NCI-H128 (cell line): ENCODE data around the gene GPS2.

Experiments
- DNase-seq: peaks from one replicate; lab custom pipeline; 2025; ENCODE audit not compliant: unreplicated experiment; lab: John Stamatoyannopoulos, UW

Gene GPS2

DNA sequence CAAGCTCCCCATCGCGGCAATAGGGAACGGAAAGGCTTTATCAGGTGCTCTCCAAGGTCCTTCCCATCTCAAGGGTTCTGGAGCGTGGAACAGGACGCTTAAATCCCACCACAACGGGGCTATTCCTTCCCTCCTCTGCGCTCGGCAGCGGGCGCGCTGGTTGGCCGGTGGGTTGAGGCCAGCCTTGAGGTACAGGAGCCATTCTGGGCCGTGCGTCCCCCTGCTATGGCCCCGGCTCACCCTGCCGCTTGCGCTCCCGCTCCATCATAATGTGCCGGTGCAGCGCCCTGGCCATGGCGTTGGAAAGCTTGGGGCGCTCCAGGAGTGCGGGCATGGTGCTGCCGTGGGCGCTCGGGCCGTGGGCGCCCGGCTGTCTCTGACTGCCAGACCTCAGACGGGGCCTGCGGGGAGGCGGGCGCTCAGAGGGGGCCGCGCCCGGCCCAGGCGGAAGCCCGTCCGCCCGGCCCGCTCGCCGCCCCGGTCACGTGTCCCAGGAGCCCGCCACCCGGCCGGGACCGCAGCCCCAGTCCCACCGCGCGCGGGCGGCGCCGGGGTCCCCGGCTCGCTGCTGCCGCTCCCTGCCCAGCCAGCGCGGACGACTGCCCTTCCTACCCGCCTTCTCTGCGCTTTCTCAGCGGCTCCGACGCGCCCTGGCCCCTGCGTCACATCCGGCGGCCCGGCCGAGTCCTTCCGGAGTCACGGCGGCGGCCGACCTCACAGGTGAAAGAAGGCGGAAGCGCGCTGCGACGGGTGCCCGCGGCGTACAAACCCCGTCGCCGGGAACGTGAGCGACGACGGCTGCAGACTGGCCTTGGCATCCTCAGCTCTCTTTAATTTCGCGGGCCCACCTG, at the start of gene GPS2:
TSS of gene GPS2 (minus strand) at position 642 of the 851 bp plus-strand sequence. CDS start at position 334, 308 bp downstream.
- peak; percentile 63 for DNase-seq

GRCh38 chr17:7363311-7363710, 48.2 kb upstream of the GPS2 start:
- DNase-seq = no peak

- no peak for DNase-seq
Observed at GRCh38 chr17:7361906-7362305, 46.7 kb upstream of the GPS2 start.

GRCh38 chr17:7357381-7357780, 42.2 kb upstream of the GPS2 start:
- DNase-seq = no peak

DNA sequence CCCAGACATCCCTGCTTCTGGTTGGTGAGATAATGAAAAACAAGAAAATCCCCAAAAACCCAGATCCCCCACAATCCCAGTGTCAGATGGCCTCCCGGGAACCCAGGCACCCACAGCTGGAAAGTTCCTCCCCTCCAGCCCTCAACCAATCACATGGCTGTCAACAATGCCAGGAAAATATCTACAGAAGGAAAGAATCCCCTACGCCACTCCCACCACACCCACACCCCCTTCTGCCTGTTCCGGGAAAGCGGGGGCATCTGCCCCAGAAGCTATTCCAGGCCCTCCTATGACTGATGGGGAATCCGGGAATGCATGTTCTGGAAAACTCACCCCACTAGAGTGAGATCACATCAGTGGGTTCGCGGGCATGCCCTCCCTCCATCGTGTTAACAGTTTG, 41.6 kb upstream of the GPS2 start:
- no peak for DNase-seq

GRCh38 chr17:7356072-7356549, 41.0 kb upstream of the GPS2 start:
- peak; percentile 35 for DNase-seq

DNA sequence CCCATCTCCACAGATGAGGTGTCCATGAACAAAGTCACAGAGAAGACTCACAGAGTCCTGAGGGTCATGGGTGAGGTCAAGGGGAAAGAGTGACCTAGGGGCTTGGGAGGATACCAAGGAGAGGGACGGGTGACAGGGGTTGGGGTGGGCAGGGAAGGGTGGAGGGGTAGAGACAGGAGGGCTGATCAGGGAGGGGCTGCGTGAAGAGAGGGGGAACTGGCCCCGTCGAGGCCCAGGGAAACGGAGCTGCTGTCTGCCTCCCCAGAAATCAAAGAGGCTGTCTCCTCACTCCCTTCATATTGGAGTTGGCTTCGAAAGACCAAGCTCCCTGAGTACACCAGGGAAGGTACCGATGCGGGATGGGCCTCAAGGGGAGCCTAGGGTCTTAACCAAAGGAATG, 40.4 kb upstream of the GPS2 start:
- no peak for DNase-seq

DNA sequence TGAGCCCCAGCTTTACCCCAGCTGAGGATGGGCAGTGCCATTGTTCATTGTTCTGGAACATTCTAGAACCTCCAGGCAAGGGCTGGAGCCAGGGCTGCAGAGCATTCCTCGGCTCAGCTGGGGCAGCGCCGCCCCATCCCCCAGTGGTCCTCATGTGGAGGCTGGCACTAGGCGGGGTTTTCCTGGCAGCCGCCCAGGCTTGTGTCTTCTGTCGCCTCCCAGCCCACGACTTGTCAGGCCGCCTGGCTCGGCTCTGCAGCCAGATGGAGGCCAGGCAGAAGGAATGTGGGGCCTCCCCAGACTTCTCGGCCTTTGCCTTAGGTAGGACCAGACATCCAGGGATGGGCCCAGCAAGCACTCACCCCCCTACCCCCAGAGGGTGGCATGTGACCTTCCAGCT, 39.9 kb upstream of the GPS2 start, which contains the start of gene TMEM95:
TSS of gene TMEM95 (plus strand) at position 104 of the 400 bp plus-strand sequence. CDS start at position 153, 49 bp downstream.
- DNase-seq = no peak

DNA sequence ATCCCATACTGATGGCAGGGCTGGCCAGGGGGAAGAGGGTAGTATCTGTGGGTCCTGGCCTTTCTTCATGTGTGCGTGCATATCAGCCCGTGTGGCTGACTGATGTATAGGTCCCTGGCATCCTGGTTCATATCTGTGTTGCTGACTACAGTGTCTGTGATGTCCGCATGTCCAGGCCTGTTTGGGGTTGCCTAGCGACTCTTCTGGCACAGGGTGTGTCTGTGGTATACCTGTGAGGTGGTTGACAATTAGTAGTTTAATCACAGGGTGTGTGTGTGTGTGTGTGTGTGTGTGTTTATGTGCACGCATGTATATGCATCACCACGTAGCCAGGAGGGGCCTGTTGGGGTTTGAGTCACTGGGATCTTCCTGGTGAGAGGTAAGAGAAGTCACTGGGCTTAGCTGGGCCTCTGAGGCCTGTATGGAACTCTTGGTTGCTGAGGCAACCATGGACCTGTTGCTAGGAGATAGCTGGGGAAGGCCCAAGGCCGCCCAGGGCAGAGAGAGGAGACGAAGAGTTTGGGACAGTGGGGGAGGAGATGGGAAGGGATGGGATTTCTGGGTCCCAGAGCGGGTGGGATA, 39.2 kb upstream of the GPS2 start:
- no peak for DNase-seq

- DNase-seq = no peak
Observed at GRCh38 chr17:7352910-7353635, 37.9 kb upstream of the GPS2 start.

GRCh38 chr17:7352503-7352889, 37.3 kb upstream of the GPS2 start:
- DNase-seq = no peak

DNA sequence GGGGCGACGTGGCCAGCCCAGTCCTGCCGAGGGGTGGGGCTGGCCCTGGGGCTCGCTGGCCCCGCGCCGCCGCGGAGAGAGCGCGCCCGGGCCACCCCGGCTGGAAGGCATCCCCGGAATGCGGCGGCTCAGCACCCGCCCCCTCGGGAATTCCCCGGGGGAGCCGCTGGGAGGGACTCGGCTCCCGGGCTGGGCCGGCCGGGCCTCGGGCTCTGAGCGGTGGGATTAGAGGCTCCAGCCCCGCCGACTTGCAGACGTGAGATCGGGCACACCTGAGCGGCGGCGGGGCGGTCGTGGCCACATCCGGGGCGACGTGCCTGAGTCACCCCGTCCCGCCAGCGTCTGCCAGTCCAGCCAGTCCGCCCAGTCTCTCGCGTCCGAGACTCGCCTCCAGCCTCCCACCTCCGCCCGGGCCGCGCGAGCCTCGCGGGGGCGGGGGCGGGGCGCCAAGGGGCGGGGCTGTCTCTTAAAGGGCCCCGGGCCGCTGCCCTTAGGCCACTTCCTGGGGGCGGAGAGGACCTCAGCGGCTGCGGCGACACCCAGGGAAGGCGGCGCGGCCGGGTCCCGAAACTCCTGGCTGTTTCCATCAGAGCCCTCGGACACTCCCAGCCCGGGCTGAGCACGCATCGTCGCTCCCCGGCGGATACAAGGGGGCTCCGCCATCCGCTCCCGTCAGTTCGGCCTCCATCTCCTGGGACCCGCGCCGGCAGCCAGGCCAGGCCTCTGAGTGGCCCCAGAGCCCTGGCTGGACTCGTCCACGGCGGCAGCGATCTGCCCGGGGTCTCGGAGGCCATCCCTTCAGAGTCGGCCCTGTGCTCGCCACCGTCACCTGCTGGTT, 36.7 kb upstream of the GPS2 start, which contains the start of gene KCTD11:
TSS of gene KCTD11 (plus strand) at position 498 of the 838 bp plus-strand sequence.
- no peak for DNase-seq

DNA sequence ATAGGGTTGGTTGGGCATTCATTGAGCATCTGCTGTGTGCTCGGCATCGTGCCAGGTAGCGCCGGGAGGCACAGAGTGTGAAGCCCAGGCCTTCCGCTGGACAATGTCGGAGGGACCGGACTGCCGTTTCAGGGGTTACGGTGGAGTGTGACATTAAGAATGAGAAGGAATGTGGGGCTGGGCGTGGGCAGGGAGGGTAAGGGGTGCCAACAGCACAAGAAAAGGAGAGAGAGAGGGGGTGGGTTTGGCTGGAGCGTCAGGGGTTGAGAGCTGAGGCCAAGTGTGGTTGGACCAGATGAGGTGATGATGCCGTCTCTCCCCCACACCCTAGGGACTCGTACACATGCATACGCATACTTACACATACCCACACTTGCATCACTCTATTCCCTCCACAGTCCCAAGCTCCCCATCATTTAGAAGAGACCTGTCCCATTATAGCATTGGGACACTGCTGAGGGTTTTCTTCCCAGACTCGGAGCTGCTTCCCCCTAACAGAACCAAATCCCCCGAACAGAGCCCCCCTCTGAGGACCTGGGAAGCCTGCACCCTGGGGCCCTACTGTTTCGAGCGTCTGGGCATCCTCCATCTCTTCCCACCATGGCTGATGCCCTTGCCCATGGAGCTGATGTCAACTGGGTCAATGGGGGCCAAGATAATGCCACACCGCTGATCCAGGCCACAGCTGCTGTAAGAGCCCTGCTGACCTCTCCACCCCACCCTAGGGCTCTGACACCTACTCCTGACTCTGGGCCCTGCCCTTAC, 33.5 kb upstream of the GPS2 start:
- DNase-seq = no peak

DNA sequence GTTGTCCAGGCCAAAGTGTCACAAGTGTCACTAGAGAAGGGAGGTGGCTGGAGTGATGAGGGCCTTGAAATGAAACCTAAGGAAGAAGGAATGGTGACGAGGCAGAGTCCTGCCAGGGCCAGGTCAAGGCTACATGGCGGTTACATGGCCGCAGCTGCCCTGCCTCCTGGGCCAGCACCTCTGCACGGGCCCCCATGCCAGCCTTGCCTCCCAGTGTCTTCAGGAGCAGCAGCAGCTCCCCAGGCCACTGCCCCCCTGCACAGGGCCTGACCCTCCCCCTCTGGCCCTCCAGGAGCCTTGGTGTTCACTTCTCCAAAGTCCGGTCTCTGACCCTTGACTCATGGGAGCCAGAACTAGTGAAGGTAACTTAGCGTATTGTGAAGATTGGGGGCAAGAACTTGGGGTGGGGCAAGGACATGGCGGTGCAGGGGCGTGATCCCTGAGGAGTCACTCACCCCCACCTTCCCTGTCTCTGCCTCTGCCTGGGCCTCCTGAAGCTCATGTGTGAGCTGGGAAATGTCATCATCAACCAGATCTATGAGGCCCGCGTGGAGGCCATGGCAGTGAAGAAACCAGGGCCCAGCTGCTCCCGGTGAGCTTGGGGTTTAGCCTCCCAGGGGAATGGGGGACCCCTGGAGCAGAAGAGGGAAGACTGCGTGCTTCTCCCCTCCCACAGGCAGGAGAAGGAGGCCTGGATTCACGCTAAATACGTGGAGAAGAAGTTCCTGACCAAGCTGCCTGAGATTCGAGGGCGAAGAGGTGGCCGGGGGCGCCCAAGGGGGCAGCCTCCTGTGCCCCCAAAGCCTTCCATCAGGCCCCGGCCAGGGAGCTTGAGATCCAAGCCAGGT, 32.7 kb upstream of the GPS2 start:
- DNase-seq = no peak

DNA sequence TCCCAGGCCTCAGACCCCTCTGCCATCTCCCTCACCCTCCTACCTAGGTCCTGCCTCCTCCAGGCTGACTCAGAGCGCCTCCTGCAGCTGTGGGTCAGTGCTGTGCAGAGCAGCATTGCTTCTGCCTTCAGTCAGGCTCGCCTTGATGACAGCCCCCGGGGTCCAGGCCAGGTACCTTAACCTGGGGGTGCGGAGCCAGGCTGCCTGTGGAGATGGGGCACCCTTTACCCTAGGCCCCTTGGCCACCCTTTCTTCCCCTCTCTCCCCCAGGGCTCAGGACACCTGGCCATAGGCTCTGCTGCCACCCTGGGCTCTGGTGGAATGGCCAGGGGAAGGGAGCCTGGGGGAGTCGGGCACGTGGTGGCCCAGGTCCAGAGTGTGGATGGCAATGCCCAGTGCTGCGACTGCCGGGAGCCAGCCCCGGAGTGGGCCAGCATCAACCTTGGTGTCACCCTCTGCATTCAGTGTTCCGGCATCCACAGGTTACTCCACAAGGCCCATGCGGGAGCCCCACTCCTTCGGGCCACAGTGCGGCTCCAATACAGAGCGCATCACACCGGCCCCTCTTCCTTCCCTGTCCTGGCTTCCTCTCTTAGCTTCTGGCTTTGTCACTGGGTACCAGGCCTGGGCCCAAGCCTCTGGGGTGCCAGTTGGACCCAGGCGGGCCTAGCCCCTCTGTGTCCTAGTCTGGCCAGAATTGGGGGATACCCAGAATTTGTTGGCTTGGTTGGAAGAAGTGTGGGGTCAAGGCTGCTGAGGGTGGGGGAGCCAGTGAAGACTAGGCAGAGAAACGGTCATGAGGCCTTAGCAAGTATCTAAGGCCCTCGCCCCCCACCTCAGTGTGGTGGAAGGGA, 31.8 kb upstream of the GPS2 start:
- DNase-seq = no peak

DNA sequence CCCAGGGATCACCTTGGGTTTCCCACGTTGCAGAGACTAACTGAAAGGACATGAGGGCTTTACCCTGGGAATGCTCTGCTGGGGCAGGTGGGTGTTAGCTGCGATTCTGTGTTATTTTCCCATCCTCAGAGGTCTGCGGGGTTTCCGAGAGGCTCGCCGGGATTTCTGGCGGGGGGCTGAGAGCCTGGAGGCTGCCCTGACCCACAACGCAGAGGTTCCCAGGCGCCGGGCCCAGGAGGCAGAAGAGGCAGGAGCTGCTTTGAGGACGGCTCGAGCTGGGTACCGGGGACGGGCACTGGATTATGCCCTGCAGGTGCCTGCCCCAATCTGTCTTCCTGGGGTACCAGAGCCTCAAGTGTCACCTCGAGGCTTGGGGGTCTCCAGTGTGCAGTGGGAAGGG, 28.1 kb upstream of the GPS2 start:
- DNase-seq = no peak

DNA sequence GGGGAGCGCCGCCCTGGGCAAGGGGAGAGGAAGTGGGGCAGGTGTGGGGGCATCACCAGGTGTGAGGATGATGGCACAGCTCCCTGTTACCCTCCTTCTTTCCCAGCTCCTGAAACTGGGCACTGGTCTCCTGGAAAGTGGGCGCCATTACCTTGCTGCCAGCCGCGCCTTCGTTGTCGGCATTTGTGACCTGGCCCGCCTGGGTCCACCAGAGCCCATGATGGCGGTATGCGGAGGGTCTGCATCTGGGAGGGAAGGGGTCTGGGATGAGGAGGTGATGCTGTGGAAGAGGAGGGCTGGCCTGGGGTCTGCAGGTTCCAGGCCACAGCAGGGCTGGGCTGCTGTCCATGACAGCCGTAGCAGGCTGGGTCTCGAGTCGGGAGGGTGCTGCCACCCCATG, 26.7 kb upstream of the GPS2 start:
- DNase-seq = no peak

GRCh38 chr17:7340179-7340578, 25.0 kb upstream of the GPS2 start:
- no peak for DNase-seq
